CD4-positive, alpha-beta T cell treated with Interleukin-21 for 1 hour (primary cell): Measurements from ENCODE around the gene C9orf152.
"Not testable (repeated sequence)": the region's sequence is repeated elsewhere in the genome, so short reads cannot be mapped to it uniquely, and the experiment has no call there.

Source experiments
- DNase-seq: peaks from one replicate; pipeline ENCODE4 v3.0.0-alpha.2; 2020

The C9orf152 gene

GRCh38 chr9:110214090-110214489 lies 6.1 kb upstream of the C9orf152 start:
- DNase-seq, result no peak

GRCh38 chr9:110213413-110214044 lies 5.6 kb upstream of the C9orf152 start:
- no peak for DNase-seq

GRCh38 chr9:110207071-110207641 lies 803 bp downstream of the C9orf152 start:
- DNase-seq, result no peak

- no peak for DNase-seq
Observed at GRCh38 chr9:110206389-110206788, 1.6 kb downstream of the C9orf152 start.

- not testable (repeated sequence) for DNase-seq
Observed at GRCh38 chr9:110205612-110206011, 2.3 kb downstream of the C9orf152 start.

GRCh38 chr9:110202232-110202631 lies 5.7 kb downstream of the C9orf152 start:
- DNase-seq, result no peak

GRCh38 chr9:110199643-110200042 lies 8.3 kb downstream of the C9orf152 start:
- DNase-seq, result no peak

- DNase-seq, result no peak
Observed at GRCh38 chr9:110198357-110198756, 9.6 kb downstream of the C9orf152 start.

- DNase-seq, result no peak
Observed at GRCh38 chr9:110197330-110198187, 10.4 kb downstream of the C9orf152 start.

GRCh38 chr9:110196084-110196499 lies 11.9 kb downstream of the C9orf152 start:
- DNase-seq, result not testable (repeated sequence)

GRCh38 chr9:110192531-110193261 lies 15.3 kb downstream of the C9orf152 start:
- no peak for DNase-seq

- no peak for DNase-seq
Observed at GRCh38 chr9:110191615-110192014, 16.3 kb downstream of the C9orf152 start.

GRCh38 chr9:110189559-110190320 lies 18.2 kb downstream of the C9orf152 start:
- no peak for DNase-seq

- no peak for DNase-seq
Observed at GRCh38 chr9:110188991-110189390, 19.0 kb downstream of the C9orf152 start.

GRCh38 chr9:110188101-110188500 lies 19.9 kb downstream of the C9orf152 start:
- no peak for DNase-seq

GRCh38 chr9:110187126-110187525 lies 20.8 kb downstream of the C9orf152 start:
- no peak for DNase-seq

GRCh38 chr9:110186254-110186653 lies 21.7 kb downstream of the C9orf152 start:
- DNase-seq, result no peak

- no peak for DNase-seq
Observed at GRCh38 chr9:110185806-110186205, 22.2 kb downstream of the C9orf152 start.

- DNase-seq, result peak; percentile 50
Observed at GRCh38 chr9:110183208-110184145, 24.5 kb downstream of the C9orf152 start.

- DNase-seq, result no peak
Observed at GRCh38 chr9:110180511-110181434, 27.2 kb downstream of the C9orf152 start.
